SK-N-SH (cell line): ENCODE data around the gene FNDC11. TPM values are rescaled to one million over a fixed set of nuclear protein-coding genes. Genes with fewer than 3 reads are reported as not detected.

Experiments
- CTCF ChIA-PET: fragments of 300-600, 350-600 bp; formaldehyde crosslinking; extraction: SDS; loops from one replicate; lab custom pipeline; 2021; lab: Yijun Ruan, JAX
- POLR2A ChIA-PET: fragments of 350-600 bp; sonication (Branson Sonifier 250); formaldehyde crosslinking; extraction: SDS; loops from one replicate; lab custom pipeline; 2020; ENCODE audit warnings: antibody characterized with exemption, inconsistent platforms; lab: Yijun Ruan, JAX
- DNase-seq: peaks from one replicate; pipeline ENCODE4 v3.0.0; 2012
- H2AFZ ChIP-seq: fragments of 200-600 bp; sonication (generic); 2 replicates; pipeline ENCODE4 v1.8.1; 2016; ENCODE audit warnings: antibody characterized with exemption, mild to moderate bottlenecking, low read depth
- H3F3A ChIP-seq: fragments of 200-600 bp; sonication (generic); replicated peaks from 2 replicates; pipeline ENCODE3; 2016; ENCODE audit warnings: antibody characterized with exemption, mild to moderate bottlenecking; ENCODE audit not compliant: insufficient read depth
- H3K27ac ChIP-seq, 2 experiments: fragments of 200-500 bp in 1 of 2; fragments of 200-600 bp in 1 of 2; sonication (Bioruptor generic) in 1 of 2; sonication (generic), shearing (Covaris generic) in 1 of 2; 2 replicates each; pipeline versions ENCODE4 v1.5.1 to v1.6.1; 2014 to 2016; ENCODE audit warnings: low read depth in 2 of 2, inconsistent platforms in 1 of 2, low read length in 1 of 2, mild to moderate bottlenecking in 1 of 2, mixed read lengths in 1 of 2
- H3K27me3 ChIP-seq: fragments of 200-600 bp; sonication (generic), shearing (Covaris generic); 2 replicates; pipeline ENCODE4 v1.6.1; 2016; ENCODE audit warnings: mixed run types; ENCODE audit not compliant: insufficient read depth
- H3K36me3 ChIP-seq, 2 experiments: fragments of 200-500 bp in 1 of 2; fragments of 200-600 bp in 1 of 2; sonication (Bioruptor generic) in 1 of 2; sonication (generic) in 1 of 2; replicated peaks in 1 of 2; 2 replicates each; pipeline versions ENCODE3 to v1.5.1; 2014 to 2016; ENCODE audit warnings: low read length in 1 of 2, mild to moderate bottlenecking in 1 of 2; ENCODE audit not compliant: insufficient read depth in 2 of 2, control insufficient read depth in 1 of 2
- H3K4me1 ChIP-seq, 2 experiments: fragments of 200-500 bp in 1 of 2; fragments of 200-600 bp in 1 of 2; sonication (Bioruptor generic) in 1 of 2; sonication (generic), shearing (Covaris generic) in 1 of 2; 2 replicates each; pipeline versions ENCODE4 v1.5.1 to v1.6.1; 2014 to 2016; ENCODE audit warnings: low read depth in 1 of 2, low read length in 1 of 2, mixed run types in 1 of 2; ENCODE audit not compliant: insufficient read depth in 2 of 2, control insufficient read depth in 1 of 2
- H3K4me2 ChIP-seq: fragments of 200-600 bp; sonication (generic), shearing (Covaris generic); 2 replicates; pipeline ENCODE4 v1.6.1; 2017; ENCODE audit warnings: mixed run types
- H3K4me3 ChIP-seq, 2 experiments: fragments of 200-500 bp in 1 of 2; fragments of 200-600 bp in 1 of 2; sonication (Bioruptor generic) in 1 of 2; sonication (generic), shearing (Covaris generic) in 1 of 2; 2 replicates each; pipeline versions ENCODE4 v1.5.1 to v1.8.1; 2014 to 2016; ENCODE audit warnings: low read depth in 2 of 2, inconsistent platforms in 1 of 2, low read length in 1 of 2, mild to moderate bottlenecking in 1 of 2, mixed read lengths in 1 of 2, moderate library complexity in 1 of 2
- H3K79me2 ChIP-seq: fragments of 200-600 bp; sonication (generic); 2 replicates; pipeline ENCODE4 v1.8.1; 2017; ENCODE audit warnings: mild to moderate bottlenecking; ENCODE audit not compliant: insufficient read depth
- H3K9ac ChIP-seq: fragments of 200-600 bp; sonication (generic); 2 replicates; pipeline ENCODE4 v1.6.1; 2017; ENCODE audit warnings: mixed run types
- H3K9me2 ChIP-seq: fragments of 200-600 bp; sonication (generic); 2 replicates; pipeline ENCODE4 v1.6.1; 2017; ENCODE audit warnings: mixed run types
- H3K9me3 ChIP-seq: fragments of 200-600 bp; sonication (generic); 2 replicates; pipeline ENCODE4 v1.6.1; 2017; ENCODE audit warnings: mixed run types, mild to moderate bottlenecking, moderate library complexity
- H4K20me1 ChIP-seq: fragments of 200-600 bp; sonication (generic); 2 replicates; pipeline ENCODE4 v1.6.1; 2017; ENCODE audit warnings: mild to moderate bottlenecking, mixed run types; ENCODE audit not compliant: insufficient read depth
- CHD2 ChIP-seq: fragments of 150-350 bp; IDR thresholded peaks from 2 replicates; pipeline ENCODE4 v1.6.1; 2018; ENCODE audit warnings: low read length; ENCODE audit not compliant: partially characterized antibody
- ELF1 ChIP-seq: IDR thresholded peaks from 2 replicates; pipeline ENCODE4 v1.4.0; 2012
- FOSL2 ChIP-seq: IDR thresholded peaks from 2 replicates; pipeline ENCODE4 v1.4.0; 2012; ENCODE audit warnings: low read depth, mild to moderate bottlenecking, moderate library complexity, borderline replicate concordance
- NRF1 ChIP-seq: IDR thresholded peaks from 2 replicates; pipeline ENCODE4 v1.6.1; 2012; ENCODE audit warnings: low read depth, mild to moderate bottlenecking, low read length
- POLR2AphosphoS5 ChIP-seq: IDR thresholded peaks from 2 replicates; pipeline ENCODE4 v1.6.1; 2012; ENCODE audit warnings: low read depth, low read length
- TCF12 ChIP-seq: IDR thresholded peaks from 2 replicates; pipeline ENCODE4 v1.4.0; 2012
- ZBTB33 ChIP-seq: IDR thresholded peaks from 2 replicates; pipeline ENCODE4 v1.4.0; 2012; ENCODE audit warnings: low read depth, borderline replicate concordance
- WGBS: methylation state at CpG from one replicate; pipeline ENCODE4 v1.1.6; 2017; ENCODE audit warnings: low lambda C conversion rate; 5-methylcytosine and 5-hydroxymethylcytosine counted together
- polyA plus RNA-seq, 3 experiments: library from polyadenylated mRNA; depleted of rRNA; stranded (reverse); fragments of >200 nt; gene quantifications; 2 replicates each; pipeline ENCODE4 v1.2.3, GENCODE V29; 2012

FNDC11 gene
- polyA plus RNA-seq, 1 of the 3 experiments (the other 2 are of a cell fraction): 5.5 TPM

DNA sequence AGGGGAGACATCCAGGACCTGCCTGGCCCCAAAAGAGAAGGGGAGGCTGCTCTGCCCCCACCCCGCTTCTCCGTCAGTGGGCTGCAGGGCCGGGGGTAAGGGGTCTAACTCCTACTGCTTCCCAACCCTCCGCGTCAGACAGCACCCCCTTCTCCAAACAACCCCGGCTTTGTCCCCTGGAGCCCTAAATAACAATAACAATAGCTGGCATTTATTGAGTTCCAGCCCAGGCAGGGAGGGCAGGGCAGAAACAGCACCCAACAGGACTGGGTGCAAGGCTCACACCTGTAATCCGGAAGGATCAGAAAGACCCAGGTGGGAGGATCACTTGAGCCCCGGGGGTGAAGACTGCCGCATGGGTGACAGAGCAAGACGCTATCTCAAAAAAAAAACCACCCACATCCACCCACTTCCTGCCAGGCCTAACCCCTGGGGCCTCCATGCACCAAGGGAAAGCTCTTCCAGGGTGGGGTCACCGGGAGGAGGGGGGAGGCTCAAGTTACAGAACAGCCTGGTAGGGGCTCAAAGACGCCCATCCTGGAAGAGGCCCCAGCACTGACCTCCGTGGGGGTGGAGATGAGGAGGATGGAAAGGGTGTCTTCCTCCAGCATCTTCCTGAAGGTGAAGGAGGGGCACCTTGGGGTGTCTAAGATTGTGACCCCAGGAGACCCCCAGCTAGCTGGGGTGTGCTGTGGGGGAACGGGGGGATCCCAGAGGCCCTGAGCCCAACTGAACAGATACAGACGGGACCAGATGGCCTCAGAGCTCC is 1.3 kb upstream of the FNDC11 start:
- Histone ChIP-seq H3K4me1 (peaks cover 0 to 14% of the 10 kb centered on the region in 2 experiments; a peak in 1 of 4 replicates), H3K4me2 (no peak overlapping the region), H2AFZ (no peak overlapping the region), H3K27ac (no peak overlapping the region; a peak in 1 of 4 replicates), H3K9me2 (no peaks in the 10 kb centered on the region), H3K4me3 (no peak overlapping the region), H3K27me3 (no peaks in the 10 kb centered on the region), H4K20me1 (no peaks in the 10 kb centered on the region), H3K9me3 (no peaks in the 10 kb centered on the region), H3K79me2 (no peaks in the 10 kb centered on the region), H3F3A (peaks cover 9% of the 10 kb centered on the region), H3K9ac (no peak overlapping the region), H3K36me3 (no peaks in the 10 kb centered on the region)
- CTCF ChIA-PET: interaction anchor here (0.6 to 8.2 kb wide), 3 partner anchors 14 to 402 kb away, joined by 3 to 66 read pairs (median 4); partner anchors contain the start of genes PPDPF and PTK6
- no peak for TF ChIP-seq FOSL2
- TF ChIP-seq TCF12: no peak
- no peak for TF ChIP-seq CHD2
- WGBS: 73% methylated on average over 14 of the region's 15 CpGs
- POLR2A ChIA-PET: interaction anchor here (1.2 kb wide), 2 partner anchors 13 to 101 kb away, joined by 4 to 5 read pairs; partner anchors contain the start of gene STMN3
- DNase-seq: no peak

GRCh38 chr20:63553251-63553932 is 567 bp upstream of the FNDC11 start:
- no peaks in the 10 kb centered on the region for H3K36me3 ChIP-seq
- peak overlapping the region; percentile 77 for H3K9ac ChIP-seq
- WGBS: 11% methylated on average over 17 of the region's 37 CpGs
- no peaks in the 10 kb centered on the region for H3K9me2 ChIP-seq
- no peaks in the 10 kb centered on the region for H3K27me3 ChIP-seq
- H4K20me1 ChIP-seq: no peaks in the 10 kb centered on the region
- H3K4me2 ChIP-seq: peak overlapping the region; percentile 99
- H3K27ac ChIP-seq: peak overlapping the region in 1 of 2 experiments; percentile 75; a peak in 1 of 4 replicates
- DNase-seq: peak; percentile 98
- peaks cover 0 to 14% of the 10 kb centered on the region in 2 experiments; a peak in 1 of 4 replicates for H3K4me1 ChIP-seq
- CTCF ChIA-PET: interaction anchor here (0.6 to 8.2 kb wide), 3 partner anchors 14 to 402 kb away, joined by 3 to 66 read pairs (median 4); partner anchors contain the start of genes PPDPF and PTK6
- H3F3A ChIP-seq: peaks cover 9% of the 10 kb centered on the region
- peak overlapping the region; percentile 92; the same call in 1 of the 2 replicates for H2AFZ ChIP-seq
- H3K9me3 ChIP-seq: no peaks in the 10 kb centered on the region
- peak overlapping the region; percentile 71 to 85 for H3K4me3 ChIP-seq
- TF ChIP-seq ZBTB33: no peak
- TF ChIP-seq ELF1: no peak
- TF ChIP-seq NRF1: peak; percentile 56
- TF ChIP-seq POLR2AphosphoS5: 0 out of 2 replicates have a peak, but pooled peaks have one; percentile 27
- no peaks in the 10 kb centered on the region for H3K79me2 ChIP-seq
- POLR2A ChIA-PET: interaction anchor here (0.6 to 1.2 kb wide), 3 partner anchors 14 to 418 kb away, joined by 3 to 5 read pairs (median 4); partner anchors contain the start of gene STMN3
